GM12878 (cell line): Measurements from ENCODE around the gene DMD. TPM values are rescaled to one million over a fixed set of nuclear protein-coding genes. Genes with fewer than 3 reads are reported as not detected.

Experiments used
- ATAC-seq: fragments of 200-7000 bp; cut with Tn5 transposase; 3 replicates; pipeline ENCODE4 v1.9.1; 2020; ENCODE audit warnings: mild to moderate bottlenecking, moderate library complexity
- BruUV-seq: library from RNA; stranded (reverse); fragments of 400-500 nt; replicated peaks from 2 replicates; lab custom pipeline; 2021; lab: Mats Ljungman, UMichigan
- CTCF ChIA-PET: fragments of 300-600 bp; sonication (Branson Sonifier 250); formaldehyde crosslinking; extraction: SDS; loops from one replicate; lab custom pipeline; 2021; ENCODE audit warnings: inconsistent platforms; lab: Yijun Ruan, JAX
- POLR2A ChIA-PET: fragments of 350-600 bp; formaldehyde crosslinking; extraction: SDS; loops from one replicate; lab custom pipeline; 2021; ENCODE audit warnings: inconsistent platforms; lab: Charles Lee
- RAD21 ChIA-PET: fragments of 300-600 bp; sonication (Branson Sonifier 250); formaldehyde crosslinking; loops from one replicate; lab custom pipeline; 2023; ENCODE audit warnings: antibody characterized with exemption; ENCODE audit not compliant: unreplicated experiment; lab: Charles Lee
- SMC1A ChIA-PET: fragments of 300-600 bp; sonication (Branson Sonifier 250); formaldehyde crosslinking; loops from one replicate; lab custom pipeline; 2023; ENCODE audit not compliant: unreplicated experiment, uncharacterized antibody; lab: Charles Lee
- DNase-seq: peaks from one replicate; pipeline ENCODE4 v3.0.0-alpha.2; 2011; ENCODE audit warnings: low read depth, low spot score
- FAIRE-seq: peaks from 3 replicates; lab custom pipeline; 2011; peaks lifted over from hg19 to GRCh38; lab: Jason Lieb, UNC
- H2AFZ ChIP-seq: 2 replicates; pipeline ENCODE4 v1.6.0; 2011; ENCODE audit warnings: low read depth, low read length, control low read depth; ENCODE audit not compliant: control insufficient read depth
- H3K27ac ChIP-seq: 2 replicates; pipeline ENCODE4 v1.5.1; 2011; ENCODE audit warnings: control low read depth; ENCODE audit not compliant: control insufficient read depth, insufficient read depth
- H3K27me3 ChIP-seq, 2 experiments: replicated peaks in 1 of 2; 2 replicates each; pipeline versions ENCODE4 v1.6.0 to v1.6.1; 2011; ENCODE audit warnings: low read length in 1 of 2; ENCODE audit not compliant: control insufficient read depth in 2 of 2, insufficient read depth in 2 of 2
- H3K36me3 ChIP-seq, 2 experiments: 2 replicates each; pipeline ENCODE4 v1.5.1; 2011; ENCODE audit warnings: low read length in 1 of 2; ENCODE audit not compliant: control insufficient read depth in 2 of 2, insufficient read depth in 2 of 2
- H3K4me1 ChIP-seq: 2 replicates; pipeline ENCODE4 v1.6.1; 2011; ENCODE audit warnings: mild to moderate bottlenecking, low read length, moderate library complexity, mixed read lengths; ENCODE audit not compliant: control insufficient read depth, insufficient read depth
- H3K4me2 ChIP-seq: 2 replicates; pipeline ENCODE4 v1.6.0; 2011; ENCODE audit warnings: control low read depth; ENCODE audit not compliant: control insufficient read depth, insufficient read depth
- H3K4me3 ChIP-seq: fragments of 200-600 bp; sonication (generic); 2 replicates; pipeline ENCODE4 v1.5.1; 2016
- H3K79me2 ChIP-seq: 2 replicates; pipeline ENCODE4 v1.6.0; 2011; ENCODE audit warnings: low read length; ENCODE audit not compliant: control insufficient read depth, insufficient read depth
- H3K9ac ChIP-seq: 2 replicates; pipeline ENCODE4 v1.8.0; 2011; ENCODE audit warnings: low read length, control low read depth, mixed read lengths; ENCODE audit not compliant: control insufficient read depth, insufficient read depth
- H3K9me3 ChIP-seq: replicated peaks from 3 replicates; pipeline ENCODE4 v1.5.1; 2011; ENCODE audit warnings: mild to moderate bottlenecking, low read length; ENCODE audit not compliant: control insufficient read depth, insufficient read depth
- H4K20me1 ChIP-seq: 2 replicates; pipeline ENCODE4 v1.6.0; 2011; ENCODE audit not compliant: control insufficient read depth, insufficient read depth
- ATF7 ChIP-seq: fragments of 450-650 bp; IDR thresholded peaks from 2 replicates; pipeline ENCODE4 v1.6.1; 2016; ENCODE audit warnings: low read depth, mild to moderate bottlenecking
- CHD2 ChIP-seq: IDR thresholded peaks from 2 replicates; pipeline ENCODE4 v1.6.1; 2011; ENCODE audit warnings: low read depth, low read length, improper control_type of control experiment, borderline replicate concordance
- EED ChIP-seq: sonication (generic); IDR thresholded peaks from 2 replicates; pipeline ENCODE4 v1.6.1; 2016; ENCODE audit warnings: antibody characterized with exemption, low read depth
- ELK1 ChIP-seq: IDR thresholded peaks from 2 replicates; pipeline ENCODE4 v1.6.1; 2012; ENCODE audit warnings: low read depth, low read length, improper control_type of control experiment
- IKZF2 ChIP-seq, 2 experiments: fragments of 450-650 bp; IDR thresholded peaks; 2 replicates each; pipeline ENCODE4 v1.6.1; 2017; ENCODE audit warnings: mild to moderate bottlenecking in 2 of 2, moderate library complexity in 2 of 2
- IRF3 ChIP-seq: fragments of 450-650 bp; IDR thresholded peaks from 2 replicates; pipeline ENCODE4 v1.6.1; 2014; ENCODE audit warnings: mild to moderate bottlenecking
- JUNB ChIP-seq: IDR thresholded peaks from 2 replicates; pipeline ENCODE4 v1.6.1; 2016; ENCODE audit warnings: antibody characterized with exemption, mild to moderate bottlenecking
- RB1 ChIP-seq: fragments of 450-650 bp; formaldehyde crosslinking; IDR thresholded peaks from 2 replicates; pipeline ENCODE4 v1.6.1; 2017; ENCODE audit warnings: mild to moderate bottlenecking, borderline replicate concordance
- RBBP5 ChIP-seq: fragments of 200-600 bp; sonication (generic); conservative IDR thresholded peaks from 2 replicates; pipeline ENCODE4 v1.6.1; 2016
- SMARCA5 ChIP-seq: fragments of 450-650 bp; IDR thresholded peaks from 2 replicates; pipeline ENCODE4 v1.6.1; 2017; ENCODE audit warnings: mild to moderate bottlenecking
- SREBF1 ChIP-seq: IDR thresholded peaks from 2 replicates; pipeline ENCODE4 v1.6.1; 2012; ENCODE audit warnings: mild to moderate bottlenecking, low read length
- SUPT20H ChIP-seq: IDR thresholded peaks from 2 replicates; pipeline ENCODE4 v1.6.1; 2011; ENCODE audit warnings: low read depth, mild to moderate bottlenecking, low read length, moderate library complexity, borderline replicate concordance; ENCODE audit not compliant: control insufficient read depth
- SUZ12 ChIP-seq: fragments of 200-600 bp; sonication (generic); IDR thresholded peaks from one replicate; pipeline ENCODE4 v1.6.1; 2018; ENCODE audit warnings: antibody characterized with exemption, mild to moderate bottlenecking; ENCODE audit not compliant: unreplicated experiment
- TCF12 ChIP-seq: IDR thresholded peaks from 2 replicates; pipeline ENCODE4 v1.6.1; 2011; ENCODE audit warnings: low read depth, mild to moderate bottlenecking, low read length
- USF2 ChIP-seq: IDR thresholded peaks from 2 replicates; pipeline ENCODE4 v1.6.1; 2011; ENCODE audit warnings: low read depth, low read length, improper control_type of control experiment, borderline replicate concordance
- WGBS: methylation state at CpG from one replicate; pipeline ENCODE4 v1.1.6; 2016; ENCODE audit warnings: low lambda C conversion rate; ENCODE audit not compliant: insufficient replicate concordance, insufficient coverage; ENCODE audit errors: missing lambda C conversion rate; 5-methylcytosine and 5-hydroxymethylcytosine counted together
- in situ Hi-C: fragments of 300-500 bp; cut with MboI; formaldehyde crosslinking; loops from 9 replicates; pipeline ENCODE4 v1.14.3; 2018; ENCODE audit warnings: mixed read lengths
- intact Hi-C: fragments of 100-400 bp; cut with micrococcal nuclease; formaldehyde crosslinking; loops from one replicate; pipeline ENCODE4 v1.14.2; 2022; ENCODE audit not compliant: unreplicated experiment
- polyA plus RNA-seq, 11 experiments: library from polyadenylated mRNA; depleted of rRNA in 4 of 11; unstranded in 6 of 11; stranded (reverse) in 5 of 11; fragments of >200 nt; fragmentation: Nextera tagmentation in 4 of 11; fragmentation: Illumina TruSeq in 1 of 11; extraction: Ambion mirVana in 4 of 11; extraction: Trizol in 1 of 11; gene quantifications; 1 replicate in 1 of 11; 2 replicates in 10 of 11; pipeline versions ENCODE4 v1.2.1 to v1.2.3, GENCODE V29; 2011 to 2016; ENCODE audit warnings: inconsistent platforms in 2 of 11, missing spikeins in 2 of 11, low read depth in 1 of 11
- total RNA-seq, 4 experiments: library from RNA; depleted of rRNA in 3 of 4; stranded (reverse); fragments of >200 nt in 3 of 4; fragmentation: Illumina TruSeq in 1 of 4; extraction: Trizol in 1 of 4; gene quantifications; 2 replicates each; pipeline versions ENCODE4 v1.2.1 to v1.2.3, GENCODE V29; 2013 to 2021

DMD gene
- total and polyA plus RNA-seq, 10 of the 15 experiments (the other 5 are each of a cell fraction or from before 2014, with no cell fraction given) = 1.4 to 24.3 (median 4.3) TPM

- 0% methylated on average over 1 of the region's 1 CpG for WGBS
- no peak overlapping the region for H3K27ac ChIP-seq
- CTCF ChIA-PET = interaction anchor here (0.8 kb wide), 1 partner anchor 88 kb away, joined by 4 read pairs; no protein-coding TSS in a partner anchor
- DNase-seq (no peak), FAIRE-seq (no peak), ATAC-seq (no peak)
- H3K36me3 ChIP-seq = no peaks in the 10 kb centered on the region
- no peak overlapping the region for H3K9ac ChIP-seq
- H3K4me1 ChIP-seq = no peaks in the 10 kb centered on the region
- H3K79me2 ChIP-seq = no peaks in the 10 kb centered on the region
- H2AFZ ChIP-seq = no peak overlapping the region
- POLR2A ChIA-PET = no interaction called here
- no peaks in the 10 kb centered on the region for H3K9me3 ChIP-seq
- in situ Hi-C loops = no loop called here
- TF ChIP-seq IRF3 (no peak), CHD2 (no peak), JUNB (no peak), RBBP5 (no peak), SREBF1 (no peak), ATF7 (no peak), SUZ12 (no peak), TCF12 (no peak), SUPT20H (no peak), EED (no peak), ELK1 (no peak), SMARCA5 (no peak), IKZF2 (IDR thresholded peaks at IDR 0.05) (no peak), USF2 (no peak), RB1 (no peak)
- H3K27me3 ChIP-seq = no peaks in the 10 kb centered on the region
- H3K4me3 ChIP-seq = no peak overlapping the region
- BruUV-seq = no TSS peak
- RAD21 ChIA-PET = no interaction called here
- intact Hi-C loops = no loop called here
- no peak overlapping the region for H3K4me2 ChIP-seq
- H4K20me1 ChIP-seq = no peaks in the 10 kb centered on the region
- SMC1A ChIA-PET = no interaction called here
Observed at GRCh38 chrX:33195698-33196097, 15.7 kb downstream of the DMD start.
